ENCODE results near the gene C17orf75.
A peak's percentile ranks its signal among the peaks of the same experiment; 100 is the strongest.
"Not testable (repeated sequence)": the region's sequence is repeated elsewhere in the genome, so short reads cannot be mapped to it uniquely, and the experiment has no call there.

C17orf75 gene

DNA sequence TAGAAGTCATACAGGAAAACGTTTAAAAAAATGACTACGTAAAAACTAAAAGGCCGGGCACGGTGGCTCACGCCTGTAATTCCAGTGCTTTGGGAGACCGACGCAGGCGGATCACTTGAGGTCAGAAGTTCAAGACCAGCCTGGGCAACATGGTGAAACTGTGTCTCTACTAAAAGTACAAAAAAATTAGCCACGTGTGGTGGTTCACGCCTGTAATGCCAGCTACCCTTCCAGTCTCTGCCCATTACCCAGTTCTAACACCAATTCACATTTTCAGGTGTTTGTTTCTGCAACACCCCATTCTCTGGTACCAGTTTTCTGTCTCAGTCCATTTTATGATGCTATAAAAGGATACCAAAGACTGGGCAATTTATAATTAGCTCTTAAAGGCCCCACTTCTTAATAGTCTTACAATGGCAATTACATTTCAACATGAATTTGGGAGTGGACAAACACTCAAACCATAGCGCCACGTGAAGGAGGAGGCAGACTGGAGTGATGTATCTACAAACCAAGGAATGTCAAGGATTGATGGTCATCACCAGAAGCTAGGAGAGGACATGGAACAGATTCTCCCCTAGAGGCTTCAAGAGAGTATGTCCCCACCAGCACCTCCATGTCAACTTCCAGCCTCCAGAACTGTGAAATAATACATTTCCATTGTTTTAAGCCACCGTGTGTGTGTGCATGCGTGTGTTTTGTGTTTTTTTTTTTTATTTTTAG lies 791 bp upstream of the C17orf75 start:
- no peak for DNase-seq

GRCh38 chr17:32341141-32341856 lies 674 bp downstream of the C17orf75 start:
- peak; percentile 29 for DNase-seq

DNA sequence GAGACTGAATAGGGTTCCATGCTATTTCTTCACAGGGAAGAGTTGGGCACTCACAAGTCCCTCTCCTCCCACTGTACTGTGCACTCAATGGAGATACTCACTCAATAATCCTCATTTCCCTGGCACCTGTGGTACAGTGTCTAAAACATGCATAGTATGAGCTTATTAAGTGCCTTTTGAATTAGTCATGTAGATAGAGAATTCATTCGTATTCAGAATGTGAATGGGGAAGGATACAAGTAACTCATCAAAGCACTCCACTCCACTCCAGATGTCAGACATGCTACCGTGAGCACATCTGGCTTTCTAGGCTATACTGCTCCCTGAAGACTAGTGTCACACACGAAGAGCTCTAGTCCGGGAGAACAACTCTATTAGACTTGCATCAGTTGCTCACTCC lies 6.3 kb downstream of the C17orf75 start:
- DNase-seq, result peak; percentile 79

- no peak for DNase-seq
Measured at GRCh38 chr17:32335046-32335445, 6.9 kb downstream of the C17orf75 start.

GRCh38 chr17:32333187-32333586 lies 8.8 kb downstream of the C17orf75 start:
- no peak for DNase-seq

DNA sequence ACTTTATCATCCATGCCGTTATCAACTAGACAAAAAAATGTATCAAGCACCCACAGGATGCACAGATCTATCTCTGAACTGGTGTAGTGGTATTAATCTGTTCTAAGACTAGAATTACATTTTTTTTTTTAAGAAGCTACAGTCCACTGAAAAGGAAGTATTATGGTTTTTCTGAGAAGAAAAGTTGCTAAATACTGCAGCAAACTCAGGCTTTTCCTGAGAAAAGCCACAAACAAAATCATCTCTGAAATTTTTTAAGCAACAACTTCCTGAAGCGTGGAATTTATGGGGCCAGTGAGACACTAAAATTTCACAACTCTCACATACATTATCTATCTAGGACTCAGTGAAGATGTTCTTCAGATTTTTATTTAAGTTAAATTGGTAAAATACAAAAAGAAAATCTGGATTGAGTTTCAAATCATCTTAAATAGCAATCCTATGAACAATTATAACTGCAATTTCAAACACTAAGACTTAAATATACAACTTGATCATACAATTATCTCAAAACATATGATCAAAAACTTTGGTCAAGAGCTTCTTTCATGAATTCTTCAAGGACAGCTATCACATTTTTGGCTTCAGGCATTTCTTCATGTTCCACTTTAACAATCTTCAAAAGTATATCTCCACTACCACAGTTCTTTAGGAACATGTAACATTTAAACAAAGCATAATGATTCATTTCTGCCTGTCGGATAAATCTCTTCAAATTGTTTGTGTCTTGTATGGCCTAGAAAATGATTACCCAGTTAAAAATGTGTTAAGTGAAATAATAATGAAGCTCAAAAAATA lies 10.5 kb downstream of the C17orf75 start:
- DNase-seq, result no peak

DNA sequence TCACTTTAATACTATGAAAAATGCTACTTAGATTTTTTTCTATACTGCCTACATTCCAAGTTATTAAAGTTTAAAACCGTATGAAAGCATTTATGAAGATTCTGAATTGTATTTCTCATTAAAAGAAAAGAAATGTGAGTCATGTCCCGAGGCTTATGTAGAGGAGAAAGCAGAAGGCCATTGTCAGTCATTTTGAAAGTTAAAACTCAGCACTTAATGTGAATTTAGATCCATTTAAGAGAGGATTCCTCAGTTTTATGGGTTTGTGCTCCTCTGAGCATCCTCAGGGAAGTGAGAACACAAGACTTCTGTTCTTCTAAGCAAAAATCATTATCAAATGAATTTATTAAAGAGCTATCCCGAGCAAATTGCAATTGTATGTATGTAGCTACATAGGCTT lies 11.8 kb downstream of the C17orf75 start:
- DNase-seq, result no peak

DNA sequence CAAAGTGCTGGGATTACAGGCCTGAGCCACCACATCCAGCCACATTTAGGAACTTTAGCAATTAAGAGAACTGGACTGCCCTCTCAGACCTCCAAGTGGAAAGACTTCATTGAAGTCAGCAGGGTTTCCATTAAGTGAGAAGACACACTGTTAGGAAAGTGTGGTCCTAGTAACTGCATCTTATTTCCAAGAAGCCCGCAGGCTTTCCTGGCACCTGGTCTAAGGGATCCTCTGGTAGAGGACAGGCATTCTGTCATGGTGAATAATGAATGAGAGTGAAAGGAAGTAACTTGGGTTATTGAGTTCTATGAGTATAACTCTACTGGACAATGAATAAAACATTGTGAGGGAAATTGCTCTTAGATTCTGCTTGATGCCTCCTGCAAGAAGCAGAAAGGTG lies 14.1 kb downstream of the C17orf75 start:
- no peak for DNase-seq

DNA sequence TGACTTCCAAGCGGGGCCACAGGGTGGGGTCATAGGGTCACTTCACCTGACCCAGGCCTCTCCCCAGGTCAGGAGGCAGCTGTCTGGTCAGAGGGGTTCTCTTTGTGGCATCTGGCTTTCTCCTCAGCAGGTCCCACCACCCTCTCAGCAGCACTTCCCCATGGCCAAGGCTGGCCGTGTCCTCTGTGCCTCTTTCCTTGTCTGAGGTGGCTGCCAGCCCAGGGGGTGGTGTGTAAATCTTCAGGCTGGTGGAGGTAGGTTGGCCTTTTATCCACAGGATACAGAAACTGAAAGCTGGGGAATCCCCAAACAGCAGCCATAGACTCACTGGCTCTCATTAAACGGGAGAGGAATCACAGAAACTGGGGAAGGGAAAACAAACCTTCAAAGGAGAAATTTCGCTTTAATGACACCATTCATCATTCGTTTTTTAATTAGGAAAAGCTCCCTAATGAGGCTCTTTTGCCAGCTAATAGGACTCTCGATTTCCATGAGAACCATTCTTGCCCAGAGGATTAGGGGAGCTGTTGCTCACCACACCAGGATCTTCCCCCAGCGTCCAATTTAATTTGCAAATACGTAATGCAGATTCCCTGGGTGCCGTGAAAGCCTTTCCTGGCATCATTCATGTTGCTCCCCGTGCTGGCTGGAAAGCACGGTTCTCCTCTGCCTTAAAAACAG lies 18.0 kb downstream of the C17orf75 start:
- DNase-seq, result no peak

GRCh38 chr17:32323046-32323445 lies 18.9 kb downstream of the C17orf75 start:
- DNase-seq, result no peak

DNA sequence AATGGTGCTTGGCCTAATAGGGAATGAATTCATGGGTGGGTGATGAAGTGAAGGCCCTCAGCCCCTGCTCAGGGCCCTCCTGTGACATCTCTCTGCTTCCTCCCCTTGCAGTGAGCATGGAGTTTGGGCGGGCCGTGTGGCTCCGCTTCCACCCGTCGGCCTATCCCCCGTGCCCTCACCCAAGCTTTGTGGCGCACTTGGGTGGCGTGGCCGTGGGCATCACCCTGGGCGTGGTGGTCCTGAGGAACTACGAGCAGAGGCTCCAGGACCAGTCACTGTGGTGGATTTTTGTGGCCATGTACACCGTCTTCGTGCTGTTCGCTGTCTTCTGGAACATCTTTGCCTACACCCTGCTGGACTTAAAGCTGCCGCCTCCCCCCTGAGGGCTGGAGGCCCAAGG lies 21.1 kb downstream of the C17orf75 start:
- no peak for DNase-seq

DNA sequence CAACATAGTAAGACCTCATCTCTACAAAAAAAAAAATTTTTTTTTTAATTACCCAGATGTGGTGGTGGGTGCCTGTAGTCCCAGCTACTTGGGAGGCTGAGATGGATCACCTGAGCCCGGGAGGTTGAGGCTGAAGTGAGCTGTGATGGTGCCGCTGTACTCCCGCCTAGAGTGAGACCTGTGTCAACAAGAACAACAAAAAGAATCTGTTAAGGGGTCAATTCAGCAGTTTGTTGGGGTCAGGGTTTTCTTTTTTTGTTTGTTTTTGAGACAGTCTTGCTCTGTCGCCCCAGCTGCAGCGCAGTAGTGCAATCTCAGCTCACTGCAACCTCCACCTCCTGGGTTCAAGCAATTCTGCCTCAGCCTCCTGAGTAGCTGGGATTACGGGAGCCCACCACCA lies 21.9 kb downstream of the C17orf75 start:
- DNase-seq, result not testable (repeated sequence)

GRCh38 chr17:32319548-32319905 lies 22.4 kb downstream of the C17orf75 start:
- DNase-seq, result peak; percentile 58

GRCh38 chr17:32318071-32318470 lies 23.9 kb downstream of the C17orf75 start:
- DNase-seq, result no peak

GRCh38 chr17:32317353-32317752 lies 24.6 kb downstream of the C17orf75 start:
- DNase-seq, result no peak

DNA sequence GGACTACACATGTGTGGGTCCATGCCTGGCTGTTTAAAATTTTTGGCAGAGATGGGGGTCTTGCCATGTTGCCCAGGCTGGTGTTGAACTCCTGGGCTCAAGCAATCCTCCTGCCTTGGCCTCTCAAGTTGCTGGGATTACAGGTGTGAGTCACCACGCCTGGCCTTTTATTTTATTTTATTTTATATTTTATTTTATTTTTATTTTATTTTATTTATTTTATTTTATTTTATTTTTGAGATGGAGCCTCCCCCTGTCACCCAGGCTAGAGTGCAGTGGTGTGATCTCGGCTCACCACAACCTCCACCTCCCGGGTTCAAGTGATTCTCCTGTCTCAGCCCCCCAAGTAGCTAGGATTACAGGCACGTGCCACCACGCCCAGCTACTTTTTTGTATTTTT lies 25.3 kb downstream of the C17orf75 start:
- DNase-seq, result not testable (repeated sequence)

DNA sequence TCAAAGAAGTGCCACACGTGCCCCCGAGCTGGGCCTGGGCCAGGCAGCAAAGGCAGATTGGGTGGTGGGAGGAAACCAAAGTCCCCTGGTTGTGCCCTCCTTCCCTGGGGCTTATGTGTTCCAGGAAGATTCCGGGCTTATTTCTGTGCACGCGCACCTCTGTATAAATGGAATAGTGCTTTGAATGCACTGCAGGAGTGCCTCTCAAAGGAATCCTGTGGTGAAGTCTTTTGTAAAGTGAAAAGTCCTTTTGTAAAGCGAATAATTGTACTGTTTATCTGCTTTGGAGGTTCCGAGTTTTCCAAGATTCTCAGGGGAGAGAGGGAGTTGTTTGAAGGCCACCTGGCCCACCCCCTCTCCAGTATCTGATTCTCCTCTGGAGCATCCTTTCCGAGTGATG lies 26.8 kb downstream of the C17orf75 start:
- no peak for DNase-seq

DNA sequence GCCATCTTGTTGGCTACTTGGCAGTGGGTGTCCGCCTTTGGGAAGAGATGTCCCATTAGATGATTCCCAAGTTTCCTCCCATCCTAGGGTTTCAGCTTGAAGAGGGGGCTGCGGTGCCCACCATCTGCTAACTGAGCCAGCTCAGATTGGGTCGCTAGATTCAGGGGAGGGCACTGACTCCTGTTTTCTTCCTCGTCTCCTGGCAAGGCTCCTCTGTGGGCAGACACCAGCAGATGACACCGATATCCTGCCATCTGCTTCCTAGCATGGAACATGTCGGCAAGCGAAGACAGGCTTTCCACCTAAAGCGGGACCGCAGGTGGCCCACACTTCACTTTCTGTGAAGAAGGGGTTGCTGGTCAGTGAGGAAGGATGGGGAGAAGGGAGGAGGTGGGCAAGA lies 27.3 kb downstream of the C17orf75 start:
- DNase-seq, result no peak

GRCh38 chr17:32311028-32311536 lies 30.9 kb downstream of the C17orf75 start:
- no peak for DNase-seq

DNA sequence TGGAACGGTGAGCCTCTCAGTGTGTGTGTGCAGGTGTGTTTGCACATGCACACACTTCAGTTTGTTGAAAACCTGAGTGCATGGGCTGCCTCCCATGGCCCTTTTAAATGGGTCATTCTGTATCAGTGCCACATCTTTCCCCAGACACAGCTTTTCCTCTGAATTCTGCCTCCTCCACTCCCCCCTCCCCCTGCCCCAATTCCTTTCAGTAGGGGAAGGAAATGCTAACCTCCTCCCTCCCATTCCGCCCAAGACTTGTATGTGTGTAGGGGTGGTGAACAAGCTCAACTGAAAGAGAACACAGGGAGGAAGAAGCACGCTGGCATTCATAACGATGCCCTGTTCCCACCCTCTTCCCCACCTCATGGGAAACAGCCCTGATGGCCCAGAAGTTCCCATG lies 34.3 kb downstream of the C17orf75 start:
- DNase-seq, result no peak

DNA sequence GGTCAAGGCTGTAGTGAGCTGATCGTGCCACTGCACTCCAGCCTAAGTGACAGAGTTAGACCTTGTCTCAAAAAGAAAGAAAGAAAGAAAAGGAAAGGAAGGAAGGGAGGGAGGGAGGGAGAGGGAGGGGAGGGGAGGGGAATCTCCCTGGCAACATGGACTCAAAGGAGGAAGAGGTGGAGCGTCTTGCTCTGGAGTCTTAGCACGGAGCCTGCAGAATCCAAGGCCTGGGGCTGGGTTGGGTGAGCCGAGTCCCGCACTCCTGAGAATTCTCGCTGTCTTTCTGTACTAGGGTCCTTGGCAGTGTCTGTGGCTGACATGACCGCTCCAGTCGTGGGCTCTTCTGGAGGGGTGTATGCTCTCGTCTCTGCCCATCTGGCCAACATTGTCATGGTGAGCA lies 36.9 kb downstream of the C17orf75 start:
- no peak for DNase-seq

GRCh38 chr17:32303781-32304288 lies 38.1 kb downstream of the C17orf75 start:
- DNase-seq, result no peak

Measured in fibroblast of skin of scalp (primary cell).